K562 (cell line): ENCODE results near the gene DOP1B. TPM values are rescaled to one million over a fixed set of nuclear protein-coding genes. Genes with fewer than 3 reads are reported as not detected.

Source experiments
- BACH1 ChIP-seq: fragments of 200-800 bp; sonication (Bioruptor generic); IDR thresholded peaks from 2 replicates; pipeline ENCODE4 v1.6.1; 2016; ENCODE audit warnings: missing genetic modification characterization, missing compliant biosample characterization
- CEBPG ChIP-seq, 3 experiments: fragments of 200-800 bp in 1 of 3; sonication (Bioruptor generic) in 1 of 3; sonication (generic) in 1 of 3; formaldehyde crosslinking in 1 of 3; IDR thresholded peaks in 2 of 3; conservative IDR thresholded peaks in 1 of 3; 2 replicates each; pipeline versions ENCODE4 v1.6.1 to v1.8.0; 2016 to 2022; ENCODE audit warnings: missing compliant biosample characterization in 2 of 3, missing genetic modification characterization in 2 of 3, mild to moderate bottlenecking in 1 of 3, missing genetic modification reagents in 1 of 3
- FOSL1 ChIP-seq: fragments of 200-800 bp; sonication (Bioruptor generic); conservative IDR thresholded peaks from 2 replicates; pipeline ENCODE4 v1.6.1; 2016; ENCODE audit warnings: missing genetic modification characterization, missing compliant biosample characterization
- HMBOX1 ChIP-seq: sonication (generic); IDR thresholded peaks from 2 replicates; pipeline ENCODE4 v1.6.1; 2016
- JUND ChIP-seq, 2 experiments: IDR thresholded peaks; 2 replicates in 1 of 2; 3 replicates in 1 of 2; pipeline ENCODE4 v1.6.1; 2011; ENCODE audit warnings: borderline replicate concordance in 2 of 2, low read depth in 2 of 2, low read length in 2 of 2, improper control_type of control experiment in 1 of 2, missing biosample characterization in 1 of 2, missing genetic modification characterization in 1 of 2, missing genetic modification reagents in 1 of 2
- SMARCE1 ChIP-seq: fragments of 450-650 bp; IDR thresholded peaks from 2 replicates; pipeline ENCODE4 v1.7.1; 2016; ENCODE audit warnings: mild to moderate bottlenecking
- SPI1 ChIP-seq: IDR thresholded peaks from 2 replicates; pipeline ENCODE4 v1.6.1; 2011; ENCODE audit warnings: low read depth, low read length, control low read depth, borderline replicate concordance
- YY1 ChIP-seq, 3 experiments: IDR thresholded peaks; 2 replicates each; pipeline ENCODE4 v1.6.1; 2011; ENCODE audit warnings: low read length in 2 of 3, mild to moderate bottlenecking in 2 of 3, moderate library complexity in 2 of 3, borderline replicate concordance in 1 of 3, control low read depth in 1 of 3, low read depth in 1 of 3; ENCODE audit not compliant: insufficient read depth in 3 of 3, insufficient replicate concordance in 2 of 3, control insufficient read depth in 1 of 3, insufficient read length in 1 of 3; ENCODE audit errors: extremely low read depth in 1 of 3
- ZBTB40 ChIP-seq, 2 experiments: fragments of 450-650 bp in 1 of 2; sonication (generic) in 1 of 2; formaldehyde crosslinking in 1 of 2; IDR thresholded peaks; 2 replicates each; pipeline versions ENCODE4 v1.7.1 to v1.9.0; 2016 to 2022; ENCODE audit warnings: inconsistent platforms in 1 of 2, mild to moderate bottlenecking in 1 of 2, missing genetic modification reagents in 1 of 2
- ZFP36 ChIP-seq: fragments of 150-350 bp; IDR thresholded peaks from 2 replicates; pipeline ENCODE4 v1.6.1; 2018; ENCODE audit warnings: low read length, low read depth; ENCODE audit not compliant: partially characterized antibody
- ZKSCAN1 ChIP-seq: fragments of 150-350 bp; IDR thresholded peaks from 2 replicates; pipeline ENCODE4 v1.6.1; 2016; ENCODE audit warnings: low read depth, low read length
- ZNF124 ChIP-seq: sonication (generic); formaldehyde crosslinking; IDR thresholded peaks from 2 replicates; pipeline ENCODE4 v1.8.1; 2022; ENCODE audit warnings: missing genetic modification reagents
- ZNF584 ChIP-seq: fragments of 200-800 bp; sonication (Bioruptor generic); IDR thresholded peaks from 2 replicates; pipeline ENCODE4 v1.6.1; 2016; ENCODE audit warnings: low read depth, mild to moderate bottlenecking, missing genetic modification characterization, missing compliant biosample characterization
- polyA plus RNA-seq, 8 experiments: library from polyadenylated mRNA; depleted of rRNA in 4 of 8; stranded (reverse) in 5 of 8; unstranded in 3 of 8; fragments of >200 nt; fragmentation: Nextera tagmentation in 2 of 8; fragmentation: Illumina TruSeq in 1 of 8; extraction: Ambion mirVana in 2 of 8; extraction: Trizol in 1 of 8; gene quantifications; 2 replicates each; pipeline versions ENCODE4 v1.2.1 to v1.2.3, GENCODE V29; 2011 to 2014; ENCODE audit warnings: inconsistent platforms in 1 of 8, missing spikeins in 1 of 8
- total RNA-seq, 7 experiments: library from RNA; depleted of rRNA in 6 of 7; stranded (reverse); fragments of >200 nt in 6 of 7; fragmentation: Illumina TruSeq in 2 of 7; extraction: Trizol in 2 of 7; gene quantifications; 2 replicates each; pipeline versions ENCODE4 v1.2.1 to v1.2.3, GENCODE V29; 2011 to 2021; ENCODE audit warnings: low replicate concordance in 1 of 7

Gene DOP1B
- total and polyA plus RNA-seq, 9 of the 15 experiments (the other 6 are each of a cell fraction or from before 2014, with no cell fraction given), result 0.04 to 2.2 (median 0.68) TPM

GRCh38 chr21:36149788-36150711 is 6.6 kb upstream of the DOP1B start (continued):
- TF ChIP-seq ZBTB40 (IDR thresholded peaks at IDR 0.05) (peak; percentile 82), ZBTB40 (CRISPR knock-in tag; IDR thresholded peaks at IDR 0.05) (no peak), JUND (IDR thresholded peaks at IDR 0.05; ENCODE audit: borderline replicate concordance, low read depth, low read length) (no peak), JUND (tag; IDR thresholded peaks at IDR 0.05; ENCODE audit: borderline replicate concordance, low read depth, low read length) (peak; percentile 48; the same call in 1 of the 3 replicates), BACH1 (tag) (0 out of 2 replicates have a peak, but pooled peaks have one; percentile 50), ZKSCAN1 (no peak), SMARCE1 (peak; percentile 36; the same call in 1 of the 2 replicates), FOSL1 (tag) (peak; percentile 25; the same call in 1 of the 2 replicates), YY1 (IDR thresholded peaks at IDR 0.05; ENCODE audit: borderline replicate concordance in 1 of 3, control insufficient read depth in 1 of 3, extremely low read depth in 1 of 3, insufficient read depth in 3 of 3, insufficient read length in 1 of 3, insufficient replicate concordance in 2 of 3, low read depth in 1 of 3, low read length in 2 of 3) (peak in 1 of 3 experiments; percentile 19), ZNF584 (CRISPR knock-in tag) (peak; percentile 78; the same call in 1 of the 2 replicates), HMBOX1 (peak; percentile 70; the same call in 1 of the 2 replicates), ZFP36 (no peak), ZNF124 (CRISPR knock-in tag) (no peak), CEBPG (CRISPR knock-in tag; IDR thresholded peaks at IDR 0.05) (peak; percentile 52), CEBPG (tag; conservative IDR thresholded peaks at IDR 0.05 in 1 of 2, IDR thresholded peaks at IDR 0.05 in 1 of 2) (peak in 1 of 2 experiments; percentile 68; a peak in 3 of 4 replicates), SPI1 (peak; percentile 100)
